ENCODE results near the gene LGR5.
A peak's percentile ranks its signal among the peaks of the same experiment; 100 is the strongest.

GRCh38 chr12:71551529-71551928, 111.9 kb downstream of the LGR5 start:
- TF ChIP-seq CTCF (IDR thresholded peaks at IDR 0.05 in 4 of 5, conservative IDR thresholded peaks at IDR 0.05 in 1 of 5), result peak in 2 of 5 experiments; percentile 12 to 35
- no peak for TF ChIP-seq POLR2A (IDR thresholded peaks at IDR 0.05)
